CD4-positive, alpha-beta T cell treated with Interleukin-21 for 1 hour (primary cell): Measurements from ENCODE around the gene NCF2.
A peak's percentile ranks its signal among the peaks of the same experiment; 100 is the strongest.

Experiments
- DNase-seq: peaks from one replicate; pipeline ENCODE4 v3.0.0-alpha.2; 2020

The NCF2 gene

GRCh38 chr1:183611021-183611420 is 20.8 kb upstream of the NCF2 start:
- no peak for DNase-seq

GRCh38 chr1:183609759-183610452 is 19.6 kb upstream of the NCF2 start:
- no peak for DNase-seq

GRCh38 chr1:183609313-183609712 is 19.1 kb upstream of the NCF2 start:
- peak; percentile 17 for DNase-seq

- DNase-seq, result no peak
These were observed 17.2 kb upstream of the NCF2 start for GRCh38 chr1:183607322-183607980.

GRCh38 chr1:183605904-183606303 is 15.6 kb upstream of the NCF2 start:
- no peak for DNase-seq

GRCh38 chr1:183604815-183605214 is 14.6 kb upstream of the NCF2 start:
- no peak for DNase-seq

- no peak for DNase-seq
These were observed 14.0 kb upstream of the NCF2 start for GRCh38 chr1:183604038-183604808.

GRCh38 chr1:183602510-183602909 is 12.3 kb upstream of the NCF2 start:
- DNase-seq, result no peak

GRCh38 chr1:183600634-183601033 is 10.4 kb upstream of the NCF2 start:
- DNase-seq, result no peak

GRCh38 chr1:183600136-183600535 is 9.9 kb upstream of the NCF2 start:
- no peak for DNase-seq

GRCh38 chr1:183598386-183598785 is 8.1 kb upstream of the NCF2 start:
- no peak for DNase-seq

- DNase-seq, result no peak
These were observed 7.5 kb upstream of the NCF2 start for GRCh38 chr1:183597656-183598347.

- no peak for DNase-seq
These were observed 6.2 kb upstream of the NCF2 start for GRCh38 chr1:183596500-183596899.

GRCh38 chr1:183595537-183595936 is 5.3 kb upstream of the NCF2 start:
- no peak for DNase-seq

GRCh38 chr1:183593356-183593755 is 3.1 kb upstream of the NCF2 start:
- no peak for DNase-seq

- DNase-seq, result no peak
These were observed 2.5 kb upstream of the NCF2 start for GRCh38 chr1:183592733-183593132.

GRCh38 chr1:183589874-183590243 is 400 bp downstream of the NCF2 start:
- no peak for DNase-seq

- DNase-seq, result no peak
These were observed 875 bp downstream of the NCF2 start for GRCh38 chr1:183589384-183589783.

- no peak for DNase-seq
These were observed 1.4 kb downstream of the NCF2 start for GRCh38 chr1:183588827-183589226.

- DNase-seq, result no peak
These were observed 3.3 kb downstream of the NCF2 start for GRCh38 chr1:183586926-183587325.

- DNase-seq, result no peak
These were observed 3.8 kb downstream of the NCF2 start for GRCh38 chr1:183586455-183586854.

GRCh38 chr1:183585038-183585437 is 5.2 kb downstream of the NCF2 start:
- no peak for DNase-seq

GRCh38 chr1:183584147-183584546 is 6.1 kb downstream of the NCF2 start:
- no peak for DNase-seq

GRCh38 chr1:183583466-183583865 is 6.8 kb downstream of the NCF2 start:
- no peak for DNase-seq
